DMS 273 treated with DMSO at 0.1 percent for 48 hours (cell line): ENCODE results near the gene HOXB6.

ENCODE experiments used
- DNase-seq: peaks from one replicate; lab custom pipeline; 2025; lab: John Stamatoyannopoulos, UW

Gene HOXB6

GRCh38 chr17:48552466-48553189 lies 52.2 kb downstream of the HOXB6 start:
- no peak for DNase-seq

- no peak for DNase-seq
Measured at GRCh38 chr17:48551596-48552465, 53.0 kb downstream of the HOXB6 start.

GRCh38 chr17:48551214-48551555 lies 53.6 kb downstream of the HOXB6 start:
- no peak for DNase-seq

GRCh38 chr17:48550502-48551213 lies 54.1 kb downstream of the HOXB6 start:
- DNase-seq: no peak

GRCh38 chr17:48549914-48550501 lies 54.8 kb downstream of the HOXB6 start:
- DNase-seq: no peak

- no peak for DNase-seq
Measured at GRCh38 chr17:48549281-48549630, 55.5 kb downstream of the HOXB6 start.

- no peak for DNase-seq
Measured at GRCh38 chr17:48548523-48549280, 56.1 kb downstream of the HOXB6 start.

GRCh38 chr17:48547808-48548522 lies 56.8 kb downstream of the HOXB6 start:
- no peak for DNase-seq

- DNase-seq: no peak
Measured at GRCh38 chr17:48546924-48547807, 57.6 kb downstream of the HOXB6 start.

GRCh38 chr17:48546137-48546923 lies 58.5 kb downstream of the HOXB6 start:
- no peak for DNase-seq
